HG02938 (cell line): ENCODE data around the gene OR10D3.
"Not testable (repeated sequence)": the region's sequence is repeated elsewhere in the genome, so short reads cannot be mapped to it uniquely, and the experiment has no call there.

Source experiments
- ATAC-seq: cut with Tn5 transposase; IDR thresholded peaks from one replicate; pipeline ENCODE4 v1.9.1; 2021; ENCODE audit warnings: mild to moderate bottlenecking, moderate library complexity; ENCODE audit not compliant: unreplicated experiment

Gene OR10D3

GRCh38 chr11:124194293-124195188 is 11.4 kb downstream of the OR10D3 start:
- ATAC-seq, result no peak

GRCh38 chr11:124195189-124195734 is 12.1 kb downstream of the OR10D3 start:
- peak; percentile 85 for ATAC-seq

GRCh38 chr11:124197999-124198398 is 14.9 kb downstream of the OR10D3 start:
- ATAC-seq, result no peak

DNA sequence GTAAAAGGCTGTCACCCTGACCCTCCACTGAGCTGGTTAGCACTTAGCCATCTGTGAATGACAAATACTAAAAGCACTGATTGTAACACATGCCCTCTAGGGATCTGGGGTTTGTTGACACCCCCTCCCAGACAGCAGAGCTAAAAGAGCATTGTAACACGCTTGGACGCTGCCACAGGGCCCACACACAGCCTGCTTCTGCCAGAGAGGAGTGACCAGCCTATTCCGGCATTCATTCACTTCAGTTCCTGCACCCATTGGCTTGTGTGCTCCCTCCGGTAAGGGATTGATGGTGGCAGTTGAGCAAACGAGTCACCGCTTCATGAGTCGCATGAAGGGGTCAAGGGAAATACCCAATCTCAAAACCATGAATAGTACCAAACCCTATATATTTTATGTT is 15.8 kb downstream of the OR10D3 start:
- ATAC-seq, result no peak

DNA sequence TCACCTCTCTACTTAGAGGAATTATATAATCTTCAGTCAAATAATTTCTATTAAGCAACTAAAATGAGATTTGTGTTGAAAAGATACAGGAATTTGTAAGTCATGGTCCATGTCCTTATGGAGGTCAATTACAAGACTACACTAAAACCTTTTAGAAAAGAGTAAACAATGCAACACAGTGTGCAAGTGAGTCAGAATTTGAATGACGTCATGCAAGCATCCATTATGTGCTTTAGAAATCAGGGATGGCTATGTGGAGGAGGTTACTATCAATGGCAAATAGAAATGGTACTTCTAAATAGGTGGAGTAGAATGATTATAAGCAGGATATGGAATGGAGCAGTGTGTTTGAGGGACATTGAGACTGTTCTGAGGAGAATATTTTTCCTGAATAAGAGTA is 16.6 kb downstream of the OR10D3 start:
- ATAC-seq, result no peak

GRCh38 chr11:124200671-124201070 is 17.5 kb downstream of the OR10D3 start:
- ATAC-seq, result no peak

DNA sequence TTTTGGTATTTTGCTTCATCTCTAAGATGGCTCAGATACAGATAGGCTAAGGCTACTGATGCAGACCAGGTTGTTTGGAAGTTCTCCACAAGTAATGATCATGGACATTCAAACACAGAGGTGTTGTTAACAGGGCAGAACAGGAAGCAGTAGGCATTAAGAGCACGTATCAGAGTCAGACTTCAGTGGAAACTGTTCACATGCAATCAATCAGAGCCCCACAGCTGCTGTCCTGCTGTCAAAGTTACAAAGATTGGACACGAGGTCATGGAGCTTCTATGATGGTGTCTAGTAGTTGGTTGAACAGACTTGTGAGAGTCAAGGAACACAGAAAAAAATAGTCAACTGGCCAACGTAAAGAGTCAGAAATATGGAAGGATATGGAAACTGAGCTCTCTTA is 19.8 kb downstream of the OR10D3 start:
- ATAC-seq, result no peak

DNA sequence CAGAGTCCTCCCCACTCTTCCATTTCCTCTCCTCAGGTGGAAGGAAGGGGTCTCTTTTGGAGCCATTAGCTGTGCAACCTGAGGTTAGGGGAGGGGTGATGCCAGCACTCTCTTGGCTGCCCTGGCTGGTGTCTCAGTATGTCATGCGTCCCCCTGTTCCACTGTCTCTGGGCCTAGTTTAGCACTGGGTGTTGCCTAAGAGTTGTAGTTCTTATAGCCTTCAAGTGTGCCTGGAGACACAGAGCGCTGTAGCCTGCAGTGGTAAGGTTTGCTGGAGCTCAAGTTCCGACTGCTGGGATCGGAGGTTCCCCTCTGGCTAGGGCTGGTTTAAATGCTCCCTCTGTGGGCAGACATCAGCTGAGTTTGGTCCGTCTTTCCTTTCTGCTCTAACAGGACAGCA is 20.9 kb downstream of the OR10D3 start:
- no peak for ATAC-seq

DNA sequence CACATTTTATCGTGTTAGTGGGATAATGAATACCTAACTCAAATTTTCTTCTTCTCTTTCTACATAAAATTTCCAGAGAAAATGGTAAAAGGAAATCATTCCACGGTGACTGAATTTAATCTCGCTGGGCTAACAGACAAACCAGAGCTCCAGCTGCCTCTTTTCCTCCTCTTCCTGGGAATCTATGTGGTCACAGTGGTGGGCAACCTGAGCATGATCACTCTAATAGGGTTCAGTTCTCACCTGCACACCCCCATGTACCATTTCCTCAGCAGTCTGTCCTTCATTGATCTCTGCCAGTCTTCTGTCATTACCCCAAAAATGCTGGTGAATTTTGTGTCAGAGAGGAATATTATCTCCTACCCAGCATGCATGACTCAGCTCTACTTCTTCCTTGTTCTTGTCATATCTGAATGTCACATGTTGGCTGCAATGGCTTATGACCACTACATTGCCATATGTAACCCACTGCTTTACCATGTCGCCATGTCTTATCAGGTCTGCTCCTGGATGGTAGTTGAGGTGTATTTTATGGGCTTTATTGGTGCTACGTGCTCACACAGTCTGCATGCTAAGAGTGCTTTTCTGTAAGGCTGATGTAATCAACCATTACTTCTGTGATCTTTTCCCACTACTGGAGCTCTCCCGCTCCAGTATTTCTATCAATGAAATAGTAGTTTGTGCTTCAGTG is 24.1 kb downstream of the OR10D3 start:
- ATAC-seq, result no peak

- no peak for ATAC-seq
These were observed 26.7 kb downstream of the OR10D3 start for GRCh38 chr11:124209824-124210357.

- no peak for ATAC-seq
These were observed 27.3 kb downstream of the OR10D3 start for GRCh38 chr11:124210421-124210820.

DNA sequence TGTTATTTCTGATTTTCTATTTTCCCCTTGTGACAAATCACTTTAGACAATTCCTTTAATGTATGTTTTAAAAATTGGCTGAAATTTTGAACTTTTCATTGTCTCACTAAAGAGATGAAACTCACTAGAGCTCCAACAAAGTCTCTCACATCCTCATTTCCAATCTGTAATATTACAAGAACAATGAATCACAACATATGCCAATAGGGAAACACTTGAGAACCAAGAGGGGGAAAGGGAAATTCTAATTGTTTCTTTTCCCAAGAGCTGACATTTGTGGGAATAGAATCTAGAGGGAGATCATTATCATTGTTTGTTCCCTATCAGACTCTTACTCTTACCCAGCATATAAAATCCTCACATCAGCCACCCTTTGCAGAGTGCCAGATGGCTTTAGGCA is 28.2 kb downstream of the OR10D3 start:
- no peak for ATAC-seq

- no peak for ATAC-seq
These were observed 30.9 kb downstream of the OR10D3 start for GRCh38 chr11:124214027-124214426.

DNA sequence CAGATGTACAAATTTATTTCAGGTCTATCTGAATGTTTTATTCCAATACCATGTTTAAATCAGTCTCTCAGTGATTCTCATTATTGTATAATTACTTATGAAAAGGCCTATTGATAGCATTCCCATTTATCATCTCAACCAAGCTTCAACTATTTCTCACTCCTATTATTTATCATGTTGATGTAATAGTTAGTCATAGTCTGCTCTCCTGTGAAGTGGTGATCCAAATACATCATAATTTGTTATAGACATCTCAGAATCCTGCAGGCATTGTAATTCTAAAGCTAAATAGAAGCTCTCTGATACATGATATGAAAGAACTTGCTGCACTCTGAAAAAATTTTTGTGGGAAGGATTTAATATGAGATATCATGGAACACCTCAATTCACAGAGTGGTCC is 36.0 kb downstream of the OR10D3 start:
- no peak for ATAC-seq

GRCh38 chr11:124222407-124222806 is 39.3 kb downstream of the OR10D3 start:
- no peak for ATAC-seq

DNA sequence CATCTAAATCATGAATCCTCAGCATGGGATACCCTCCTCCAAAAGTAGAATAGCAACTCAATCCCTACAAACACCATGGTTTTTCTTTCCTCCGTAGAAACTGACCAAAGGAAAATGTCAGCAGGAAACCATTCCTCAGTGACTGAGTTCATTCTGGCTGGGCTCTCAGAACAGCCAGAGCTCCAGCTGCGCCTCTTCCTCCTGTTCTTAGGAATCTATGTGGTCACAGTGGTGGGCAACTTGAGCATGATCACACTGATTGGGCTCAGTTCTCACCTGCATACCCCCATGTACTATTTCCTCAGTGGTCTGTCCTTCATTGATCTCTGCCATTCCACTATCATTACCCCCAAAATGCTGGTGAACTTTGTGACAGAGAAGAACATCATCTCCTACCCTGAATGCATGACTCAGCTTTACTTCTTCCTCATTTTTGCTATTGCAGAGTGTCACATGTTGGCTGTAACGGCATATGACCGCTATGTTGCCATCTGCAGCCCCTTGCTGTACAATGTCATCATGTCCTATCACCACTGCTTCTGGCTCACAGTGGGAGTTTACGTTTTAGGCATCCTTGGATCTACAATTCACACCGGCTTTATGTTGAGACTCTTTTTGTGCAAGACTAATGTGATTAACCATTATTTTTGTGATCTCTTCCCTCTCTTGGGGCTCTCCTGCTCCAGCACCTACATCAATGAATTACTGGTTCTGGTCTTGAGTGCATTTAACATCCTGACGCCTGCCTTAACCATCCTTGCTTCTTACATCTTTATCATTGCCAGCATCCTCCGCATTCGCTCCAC is 41.7 kb downstream of the OR10D3 start:
- not testable (repeated sequence) for ATAC-seq

DNA sequence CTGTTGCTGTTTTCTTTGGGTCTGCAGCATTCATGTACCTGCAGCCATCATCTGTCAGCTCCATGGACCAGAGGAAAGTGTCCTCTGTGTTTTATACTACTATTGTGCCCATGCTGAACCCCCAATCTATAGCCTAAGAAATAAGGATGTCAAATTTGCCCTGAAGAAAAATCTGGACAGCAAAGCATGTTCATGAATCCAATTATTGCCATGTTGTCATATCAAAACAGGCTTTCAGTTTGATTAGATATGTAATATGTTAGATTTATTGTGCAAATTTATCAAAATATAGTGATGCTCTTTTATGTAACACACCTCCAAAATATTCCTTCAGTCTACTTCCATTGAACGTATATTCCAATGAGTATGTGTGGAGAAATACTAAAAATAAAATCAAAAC is 42.3 kb downstream of the OR10D3 start:
- ATAC-seq, result no peak

DNA sequence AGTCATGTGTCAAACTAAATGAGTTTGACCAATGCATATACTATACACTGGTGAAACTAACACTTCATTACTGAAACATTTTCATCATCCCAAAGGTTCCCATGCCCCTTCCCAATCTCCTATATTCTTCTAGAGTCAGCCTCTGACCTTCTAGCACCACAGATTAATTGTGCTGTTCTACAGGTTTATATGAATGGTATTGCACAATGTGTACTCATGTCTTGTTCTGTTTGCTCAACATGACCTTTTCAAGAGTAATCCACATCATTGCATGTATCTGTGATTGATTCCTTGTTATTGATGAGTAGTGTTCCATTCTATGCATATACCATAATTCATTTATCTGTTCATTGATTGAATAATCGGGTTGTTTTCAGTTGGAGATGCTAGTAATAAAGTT is 50.2 kb downstream of the OR10D3 start:
- ATAC-seq, result no peak
